Hepatocyte (in vitro differentiated cells): ENCODE data around the gene TMEM63A.

Experiments used
- EZH2phosphoT487 ChIP-seq: fragments of 200-600 bp; sonication (generic); IDR thresholded peaks from one replicate; pipeline ENCODE4 v1.6.1; 2018; ENCODE audit warnings: antibody characterized with exemption, mild to moderate bottlenecking, low read depth, moderate library complexity; ENCODE audit not compliant: unreplicated experiment, severe bottlenecking
- TF ChIP-seq, protein P1 (sequence below): fragments of 200-600 bp; sonication (generic); IDR thresholded peaks from 2 replicates; pipeline ENCODE4 v1.5.1; 2016; ENCODE audit warnings: antibody characterized with exemption, mild to moderate bottlenecking; ENCODE audit not compliant: poor library complexity

GRCh38 chr1:225915538-225915991, 33.4 kb upstream of the TMEM63A start:
- TF ChIP-seq, protein P1, sequence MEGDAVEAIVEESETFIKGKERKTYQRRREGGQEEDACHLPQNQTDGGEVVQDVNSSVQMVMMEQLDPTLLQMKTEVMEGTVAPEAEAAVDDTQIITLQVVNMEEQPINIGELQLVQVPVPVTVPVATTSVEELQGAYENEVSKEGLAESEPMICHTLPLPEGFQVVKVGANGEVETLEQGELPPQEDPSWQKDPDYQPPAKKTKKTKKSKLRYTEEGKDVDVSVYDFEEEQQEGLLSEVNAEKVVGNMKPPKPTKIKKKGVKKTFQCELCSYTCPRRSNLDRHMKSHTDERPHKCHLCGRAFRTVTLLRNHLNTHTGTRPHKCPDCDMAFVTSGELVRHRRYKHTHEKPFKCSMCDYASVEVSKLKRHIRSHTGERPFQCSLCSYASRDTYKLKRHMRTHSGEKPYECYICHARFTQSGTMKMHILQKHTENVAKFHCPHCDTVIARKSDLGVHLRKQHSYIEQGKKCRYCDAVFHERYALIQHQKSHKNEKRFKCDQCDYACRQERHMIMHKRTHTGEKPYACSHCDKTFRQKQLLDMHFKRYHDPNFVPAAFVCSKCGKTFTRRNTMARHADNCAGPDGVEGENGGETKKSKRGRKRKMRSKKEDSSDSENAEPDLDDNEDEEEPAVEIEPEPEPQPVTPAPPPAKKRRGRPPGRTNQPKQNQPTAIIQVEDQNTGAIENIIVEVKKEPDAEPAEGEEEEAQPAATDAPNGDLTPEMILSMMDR = no peak
- no peak for TF ChIP-seq EZH2phosphoT487
